22Rv1 (cell line): Measurements from ENCODE around the gene PDZRN4.

Experiments used
- ZFX ChIP-seq: fragments of 450-650 bp; IDR thresholded peaks from 2 replicates; pipeline ENCODE4 v1.6.1; 2017; ENCODE audit warnings: antibody characterized with exemption, borderline replicate concordance
- TF ChIP-seq, protein P1 (sequence below): fragments of 450-650 bp; IDR thresholded peaks from 2 replicates; pipeline ENCODE4 v1.5.1; 2017; ENCODE audit warnings: mild to moderate bottlenecking

DNA sequence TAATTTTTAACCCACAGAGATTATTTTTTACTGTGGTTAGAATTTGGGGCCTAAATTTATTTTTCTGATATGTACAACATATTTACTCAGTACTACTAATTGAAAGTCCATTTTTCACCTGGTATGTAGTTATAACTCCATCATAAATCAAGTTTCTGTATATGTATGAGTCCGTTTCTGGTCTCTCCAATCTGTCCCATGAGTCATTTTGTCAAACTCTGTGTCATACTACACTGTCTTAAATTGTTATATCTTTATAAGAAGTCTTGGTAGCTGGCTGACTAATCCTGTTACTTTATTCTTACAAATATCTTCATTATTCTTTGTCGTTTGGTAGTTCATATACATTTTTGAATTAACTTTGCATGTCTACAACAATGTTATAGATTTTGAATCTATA lies 344.0 kb downstream of the PDZRN4 start:
- no peak for TF ChIP-seq ZFX
- TF ChIP-seq, protein P1, sequence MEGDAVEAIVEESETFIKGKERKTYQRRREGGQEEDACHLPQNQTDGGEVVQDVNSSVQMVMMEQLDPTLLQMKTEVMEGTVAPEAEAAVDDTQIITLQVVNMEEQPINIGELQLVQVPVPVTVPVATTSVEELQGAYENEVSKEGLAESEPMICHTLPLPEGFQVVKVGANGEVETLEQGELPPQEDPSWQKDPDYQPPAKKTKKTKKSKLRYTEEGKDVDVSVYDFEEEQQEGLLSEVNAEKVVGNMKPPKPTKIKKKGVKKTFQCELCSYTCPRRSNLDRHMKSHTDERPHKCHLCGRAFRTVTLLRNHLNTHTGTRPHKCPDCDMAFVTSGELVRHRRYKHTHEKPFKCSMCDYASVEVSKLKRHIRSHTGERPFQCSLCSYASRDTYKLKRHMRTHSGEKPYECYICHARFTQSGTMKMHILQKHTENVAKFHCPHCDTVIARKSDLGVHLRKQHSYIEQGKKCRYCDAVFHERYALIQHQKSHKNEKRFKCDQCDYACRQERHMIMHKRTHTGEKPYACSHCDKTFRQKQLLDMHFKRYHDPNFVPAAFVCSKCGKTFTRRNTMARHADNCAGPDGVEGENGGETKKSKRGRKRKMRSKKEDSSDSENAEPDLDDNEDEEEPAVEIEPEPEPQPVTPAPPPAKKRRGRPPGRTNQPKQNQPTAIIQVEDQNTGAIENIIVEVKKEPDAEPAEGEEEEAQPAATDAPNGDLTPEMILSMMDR: no peak
